ENCODE data around the gene IQCF5.

- no peak for TF ChIP-seq CTCF (IDR thresholded peaks at IDR 0.05)
- no peak for TF ChIP-seq POLR2A (IDR thresholded peaks at IDR 0.05)
These were observed 45.7 kb upstream of the IQCF5 start for GRCh38 chr3:51921081-51921578.

All from sigmoid colon (tissue), 3 donors.